Stimulated activated naive CD4-positive, alpha-beta T cell treated with Interleukin-2 at 50 U/mL for 16 hours (primary cell): ENCODE measurements around the gene NKTR.
"Not testable (repeated sequence)": the region's sequence is repeated elsewhere in the genome, so short reads cannot be mapped to it uniquely, and the experiment has no call there.

Source experiments
- DNase-seq: peaks from one replicate; lab custom pipeline; 2025; lab: John Stamatoyannopoulos, UW

The NKTR gene

GRCh38 chr3:42595682-42596081 lies 4.8 kb upstream of the NKTR start:
- DNase-seq: no peak

- not testable (repeated sequence) for DNase-seq
These were observed 3.4 kb upstream of the NKTR start for GRCh38 chr3:42597098-42597497.

- DNase-seq: peak; percentile 64
These were observed 631 bp downstream of the NKTR start for GRCh38 chr3:42600958-42601675.

- DNase-seq: no peak
These were observed 1.6 kb downstream of the NKTR start for GRCh38 chr3:42601896-42602581.

- DNase-seq: no peak
These were observed 2.5 kb downstream of the NKTR start for GRCh38 chr3:42602961-42603360.

GRCh38 chr3:42605546-42606173 lies 5.2 kb downstream of the NKTR start:
- DNase-seq: no peak

GRCh38 chr3:42608581-42608980 lies 8.1 kb downstream of the NKTR start:
- no peak for DNase-seq

- no peak for DNase-seq
These were observed 10.5 kb downstream of the NKTR start for GRCh38 chr3:42610976-42611375.

- DNase-seq: no peak
These were observed 11.7 kb downstream of the NKTR start for GRCh38 chr3:42612217-42612616.

GRCh38 chr3:42612928-42613327 lies 12.4 kb downstream of the NKTR start:
- DNase-seq: no peak

- no peak for DNase-seq
These were observed 13.0 kb downstream of the NKTR start for GRCh38 chr3:42613462-42613861.

GRCh38 chr3:42631620-42632019 lies 31.1 kb downstream of the NKTR start:
- DNase-seq: no peak

GRCh38 chr3:42632146-42632545 lies 31.7 kb downstream of the NKTR start:
- no peak for DNase-seq

GRCh38 chr3:42633544-42633943 lies 33.1 kb downstream of the NKTR start:
- no peak for DNase-seq

GRCh38 chr3:42635111-42635510 lies 34.6 kb downstream of the NKTR start:
- no peak for DNase-seq

- DNase-seq: no peak
These were observed 36.5 kb downstream of the NKTR start for GRCh38 chr3:42637001-42637400.

- DNase-seq: peak; percentile 48
These were observed 37.9 kb downstream of the NKTR start for GRCh38 chr3:42638339-42638842.

GRCh38 chr3:42639192-42639591 lies 38.7 kb downstream of the NKTR start:
- DNase-seq: no peak

GRCh38 chr3:42640129-42640528 lies 39.6 kb downstream of the NKTR start:
- no peak for DNase-seq

GRCh38 chr3:42640771-42641370 lies 40.4 kb downstream of the NKTR start:
- no peak for DNase-seq

- no peak for DNase-seq
These were observed 47.5 kb downstream of the NKTR start for GRCh38 chr3:42647821-42648459.

- no peak for DNase-seq
These were observed 48.5 kb downstream of the NKTR start for GRCh38 chr3:42649006-42649405.
